NAMALWA (cell line): ENCODE results near the gene ETHE1.

ENCODE experiments used
- DNase-seq: peaks from one replicate; pipeline ENCODE4 v3.0.0-alpha.2; 2015; ENCODE audit warnings: low spot score

The ETHE1 gene

GRCh38 chr19:43526884-43527859 lies at the start of gene ETHE1:
Gene ETHE1 (minus strand): TSS chr19:43527201. CDS start chr19:43527177, 24 bp downstream.
- peak; percentile 59 for DNase-seq

GRCh38 chr19:43575955-43576878 lies 49.2 kb upstream of the ETHE1 start:
- DNase-seq = no peak

- peak; percentile 99 for DNase-seq
Measured at GRCh38 chr19:43575156-43575950, 48.4 kb upstream of the ETHE1 start, which contains the start of the genes PINLYP and XRCC1. Gene PINLYP (plus strand): TSS chr19:43575801. CDS start chr19:43577192, 1,391 bp downstream. Gene XRCC1 (minus strand): TSS chr19:43575527. CDS start chr19:43575458, 69 bp downstream.

- DNase-seq = peak; percentile 32
Measured at GRCh38 chr19:43574424-43575155, 47.6 kb upstream of the ETHE1 start.

GRCh38 chr19:43572171-43572588 lies 45.2 kb upstream of the ETHE1 start:
- no peak for DNase-seq

- DNase-seq = peak; percentile 59
Measured at GRCh38 chr19:43570174-43570791, 43.3 kb upstream of the ETHE1 start.

GRCh38 chr19:43569657-43570056 lies 42.7 kb upstream of the ETHE1 start:
- no peak for DNase-seq

GRCh38 chr19:43564800-43565199 lies 37.8 kb upstream of the ETHE1 start:
- no peak for DNase-seq

GRCh38 chr19:43563816-43564457 lies 36.9 kb upstream of the ETHE1 start:
- DNase-seq = no peak

GRCh38 chr19:43562698-43563241 lies 35.8 kb upstream of the ETHE1 start:
- peak; percentile 82 for DNase-seq

- no peak for DNase-seq
Measured at GRCh38 chr19:43562226-43562697, 35.3 kb upstream of the ETHE1 start.

- no peak for DNase-seq
Measured at GRCh38 chr19:43561139-43561970, 34.4 kb upstream of the ETHE1 start.

- no peak for DNase-seq
Measured at GRCh38 chr19:43560687-43561086, 33.7 kb upstream of the ETHE1 start.

- DNase-seq = peak; percentile 87
Measured at GRCh38 chr19:43555185-43555770, 28.3 kb upstream of the ETHE1 start.

- DNase-seq = no peak
Measured at GRCh38 chr19:43554317-43554895, 27.4 kb upstream of the ETHE1 start.

- DNase-seq = no peak
Measured at GRCh38 chr19:43553656-43554055, 26.7 kb upstream of the ETHE1 start.

GRCh38 chr19:43552616-43553015 lies 25.6 kb upstream of the ETHE1 start:
- DNase-seq = no peak

GRCh38 chr19:43552198-43552450 lies 25.1 kb upstream of the ETHE1 start:
- no peak for DNase-seq
